Aorta (tissue), 5 donors: ENCODE measurements around the gene CTIF. TPM values are rescaled to one million over a fixed set of nuclear protein-coding genes. Genes with fewer than 3 reads are reported as not detected.

ENCODE experiments used
- ATAC-seq: fragments of 200-7000 bp; cut with Tn5 transposase; one replicate; pipeline ENCODE4 v1.9.1; 2022; ENCODE audit warnings: moderate library complexity; ENCODE audit not compliant: low FRiP score
- DNase-seq, 2 donors: peaks; one replicate each; pipeline ENCODE4 v3.0.0-alpha.2; 2020
- H3K27ac ChIP-seq, 2 donors: one replicate each; pipeline ENCODE4 v1.5.1; 2013; ENCODE audit warnings: low read length in 2 of 2, mild to moderate bottlenecking in 2 of 2, moderate library complexity in 2 of 2, control low read depth in 1 of 2, inconsistent platforms in 1 of 2, low read depth in 1 of 2
- H3K27me3 ChIP-seq, 2 donors: one replicate each; pipeline ENCODE4 v1.6.1; 2013; ENCODE audit warnings: control low read depth in 1 of 2, low read length in 1 of 2, mild to moderate bottlenecking in 1 of 2, moderate library complexity in 1 of 2; ENCODE audit not compliant: insufficient read depth in 2 of 2, control insufficient read depth in 1 of 2
- H3K36me3 ChIP-seq, 2 donors: one replicate each; pipeline ENCODE4 v1.6.1; 2013; ENCODE audit warnings: control low read depth in 1 of 2, low read length in 1 of 2, mild to moderate bottlenecking in 1 of 2; ENCODE audit not compliant: insufficient read depth in 2 of 2, control insufficient read depth in 1 of 2
- H3K4me1 ChIP-seq, 2 donors: one replicate each; pipeline ENCODE4 v1.6.1; 2013; ENCODE audit warnings: low read length in 2 of 2, control low read depth in 1 of 2, mild to moderate bottlenecking in 1 of 2, moderate library complexity in 1 of 2; ENCODE audit not compliant: insufficient read depth in 2 of 2, control insufficient read depth in 1 of 2
- H3K4me3 ChIP-seq, 2 donors: one replicate each; pipeline ENCODE4 v1.5.1; 2013; ENCODE audit warnings: low read length in 2 of 2, control low read depth in 1 of 2, mild to moderate bottlenecking in 1 of 2
- H3K9me3 ChIP-seq: one replicate; pipeline ENCODE4 v1.6.1; 2013; ENCODE audit warnings: mild to moderate bottlenecking, low read length; ENCODE audit not compliant: control insufficient read depth
- WGBS, 2 donors: extraction: QIAGEN DNeasy Blood & Tissue Kit; methylation state at CpG; one replicate each; pipeline ENCODE4 v1.1.7; 2013; 5-methylcytosine and 5-hydroxymethylcytosine counted together
- intact Hi-C, 2 donors: fragments of 100-400 bp; cut with DNase I; formaldehyde crosslinking; loops; one replicate each; pipeline versions ENCODE4 v1.14.2 to v1.15.0; 2022
- polyA plus RNA-seq, 2 donors: library from polyadenylated mRNA; stranded (reverse); fragments of 200-250 nt; gene quantifications; one replicate each; pipeline ENCODE4 v1.2.3, GENCODE V29; 2013
- total RNA-seq, 2 donors: library from RNA; stranded (reverse); fragmentation: NEBNext Ultra II Directional; extraction: Animal tissue kit (Norgen Biotek cat#: 25700); gene quantifications; one replicate each; pipeline ENCODE4 v1.2.1, GENCODE V29; 2021
- donor health status: healthy with polysubstance abuse.
- donor health status: Bipolar disorder and iron deficiency.
- donor health status: DM: no; HTN: no; CAD: no.
- donor health status: DM: no; HTN: no; CAD: no.
- donor health status: DM: yes; HTN: yes; CAD: no.

The CTIF gene
- total and polyA plus RNA-seq, 4 donors, result 14.4 to 113 (median 93.4) TPM

- Histone ChIP-seq H3K4me3 (no peak overlapping the region), H3K4me1 (peaks cover 0 to 3% of the 10 kb centered on the region in 2 donors), H3K27ac (no peak overlapping the region), H3K27me3 (no peaks in the 10 kb centered on the region), H3K36me3 (no peaks in the 10 kb centered on the region), H3K9me3 (peaks cover 2% of the 10 kb centered on the region)
- ATAC-seq (no peak), DNase-seq (peak in 1 of 2 donors; percentile 62)
- intact Hi-C loops, result no loop called here
- WGBS, 2 donors, result 90 to 91% methylated on average over 8 of the region's 8 CpGs
These were observed 25.3 kb downstream of the CTIF start for GRCh38 chr18:48564139-48564538.

GRCh38 chr18:48565105-48565504 is 26.3 kb downstream of the CTIF start:
- intact Hi-C loops, result no loop called here
- DNase-seq (peak in 1 of 2 donors; percentile 59), ATAC-seq (no peak)
- Histone ChIP-seq H3K36me3 (no peaks in the 10 kb centered on the region), H3K4me1 (peaks cover 0 to 3% of the 10 kb centered on the region in 2 donors), H3K27ac (no peak overlapping the region), H3K9me3 (no peaks in the 10 kb centered on the region), H3K4me3 (no peak overlapping the region), H3K27me3 (no peaks in the 10 kb centered on the region)
- 55 to 57% methylated on average over 10 of the region's 10 CpGs for WGBS, 2 donors

GRCh38 chr18:48566589-48566988 is 27.8 kb downstream of the CTIF start:
- peaks cover 0 to under 1% of the 10 kb centered on the region in 2 donors for H3K4me1 ChIP-seq
- H3K4me3 ChIP-seq, result no peak overlapping the region
- WGBS, 2 donors, result 93% methylated on average over 1 of the region's 1 CpG
- no peaks in the 10 kb centered on the region for H3K27me3 ChIP-seq
- no peaks in the 10 kb centered on the region for H3K36me3 ChIP-seq
- H3K27ac ChIP-seq, result no peak overlapping the region
- DNase-seq (no peak), ATAC-seq (no peak)
- no peaks in the 10 kb centered on the region for H3K9me3 ChIP-seq
- intact Hi-C loops, result no loop called here

GRCh38 chr18:48567388-48567787 is 28.6 kb downstream of the CTIF start:
- no peak for DNase-seq
- Histone ChIP-seq H3K4me1 (no peaks in the 10 kb centered on the region), H3K27ac (no peak overlapping the region), H3K9me3 (no peaks in the 10 kb centered on the region), H3K27me3 (no peaks in the 10 kb centered on the region), H3K36me3 (no peaks in the 10 kb centered on the region), H3K4me3 (no peak overlapping the region)
- no peak for ATAC-seq
- intact Hi-C loops, result no loop called here
- 91 to 93% methylated on average over 3 of the region's 3 CpGs for WGBS, 2 donors

GRCh38 chr18:48569139-48569914 is 30.5 kb downstream of the CTIF start:
- ATAC-seq (no peak), DNase-seq (peak in 1 of 2 donors; percentile 23)
- Histone ChIP-seq H3K4me3 (no peak overlapping the region), H3K9me3 (no peaks in the 10 kb centered on the region), H3K36me3 (no peaks in the 10 kb centered on the region), H3K27ac (no peak overlapping the region), H3K27me3 (no peaks in the 10 kb centered on the region), H3K4me1 (no peaks in the 10 kb centered on the region)
- 86 to 91% methylated on average over 9 of the region's 9 CpGs for WGBS, 2 donors
- intact Hi-C loops, result no loop called here

- Histone ChIP-seq H3K4me3 (no peak overlapping the region), H3K27me3 (no peaks in the 10 kb centered on the region), H3K36me3 (no peaks in the 10 kb centered on the region), H3K4me1 (no peaks in the 10 kb centered on the region), H3K27ac (no peak overlapping the region), H3K9me3 (no peaks in the 10 kb centered on the region)
- WGBS, 2 donors, result 83 to 89% methylated on average over 4 of the region's 4 CpGs
- DNase-seq (peak in 1 of 2 donors; percentile 12), ATAC-seq (no peak)
- intact Hi-C loops, result no loop called here
These were observed 31.1 kb downstream of the CTIF start for GRCh38 chr18:48569915-48570264.

GRCh38 chr18:48570313-48570712 is 31.5 kb downstream of the CTIF start:
- intact Hi-C loops, result no loop called here
- no peaks in the 10 kb centered on the region for H3K36me3 ChIP-seq
- DNase-seq (peak in 1 of 2 donors; percentile 59), ATAC-seq (no peak)
- no peaks in the 10 kb centered on the region for H3K27me3 ChIP-seq
- no peaks in the 10 kb centered on the region for H3K4me1 ChIP-seq
- no peak overlapping the region for H3K4me3 ChIP-seq
- WGBS, 2 donors, result 79 to 85% methylated on average over 6 of the region's 6 CpGs
- H3K27ac ChIP-seq, result no peak overlapping the region
- no peaks in the 10 kb centered on the region for H3K9me3 ChIP-seq

- Histone ChIP-seq H3K4me1 (no peaks in the 10 kb centered on the region), H3K9me3 (no peaks in the 10 kb centered on the region), H3K27ac (no peak overlapping the region), H3K36me3 (no peaks in the 10 kb centered on the region), H3K27me3 (no peaks in the 10 kb centered on the region), H3K4me3 (no peak overlapping the region)
- WGBS, 2 donors, result 58 to 62% methylated on average over 3 of the region's 3 CpGs
- intact Hi-C loops, result loop anchor here in 1 of 2 donors (1.0 kb wide), 1 partner anchor 31 kb away; no protein-coding TSS in a partner anchor
- peak; percentile 36 for ATAC-seq
- peak in 1 of 2 donors; percentile 34 for DNase-seq
These were observed 33.0 kb downstream of the CTIF start for GRCh38 chr18:48571639-48572384.
